K562 (cell line): ENCODE results near the gene CACNA1C.

Experiments used
- CTCF ChIP-seq, 3 experiments: IDR thresholded peaks in 2 of 3; conservative IDR thresholded peaks in 1 of 3; 2 replicates each; pipeline ENCODE4 v1.5.1; 2011 to 2012; ENCODE audit warnings: low read length in 3 of 3, mild to moderate bottlenecking in 3 of 3, control low read depth in 2 of 3, improper control_type of control experiment in 1 of 3, inconsistent platforms in 1 of 3, low read depth in 1 of 3, mixed read lengths in 1 of 3, moderate library complexity in 1 of 3; ENCODE audit not compliant: insufficient read depth in 2 of 3
- EZH2 ChIP-seq: IDR thresholded peaks from 2 replicates; pipeline ENCODE4 v1.6.1; 2012; ENCODE audit warnings: low read depth, mild to moderate bottlenecking, inconsistent platforms, low read length, borderline replicate concordance
- HCFC1 ChIP-seq: IDR thresholded peaks from 2 replicates; pipeline ENCODE4 v1.6.1; 2012; ENCODE audit warnings: low read depth, low read length, improper control_type of control experiment
- HDAC2 ChIP-seq: fragments of 450-650 bp; IDR thresholded peaks from 2 replicates; pipeline ENCODE4 v1.6.1; 2016; ENCODE audit warnings: mild to moderate bottlenecking
- JUN ChIP-seq, 2 experiments: sonication (generic) in 1 of 2; formaldehyde crosslinking in 1 of 2; IDR thresholded peaks; 2 replicates each; pipeline versions ENCODE4 v1.6.1 to v1.8.0; 2012 to 2022; ENCODE audit warnings: borderline replicate concordance in 2 of 2, mild to moderate bottlenecking in 2 of 2, improper control_type of control experiment in 1 of 2, low read depth in 1 of 2, low read length in 1 of 2, missing genetic modification reagents in 1 of 2
- MEF2D ChIP-seq: conservative IDR thresholded peaks from 2 replicates; pipeline ENCODE4 v1.6.1; 2016; ENCODE audit warnings: low read depth, missing genetic modification characterization, missing compliant biosample characterization
- PCBP2 ChIP-seq: fragments of 200-400 bp; formaldehyde crosslinking; IDR thresholded peaks from 2 replicates; pipeline ENCODE4 v1.6.1; 2018; ENCODE audit warnings: low read length, low read depth, mild to moderate bottlenecking, moderate library complexity; ENCODE audit not compliant: poor library complexity, severe bottlenecking
- SFPQ ChIP-seq: fragments of 200-400 bp; formaldehyde crosslinking; IDR thresholded peaks from 2 replicates; pipeline ENCODE4 v1.6.1; 2017; ENCODE audit warnings: mild to moderate bottlenecking, low read depth, low read length, moderate library complexity
- ZBTB33 ChIP-seq: sonication (generic); formaldehyde crosslinking; IDR thresholded peaks from 2 replicates; pipeline ENCODE4 v1.8.1; 2023; ENCODE audit warnings: mild to moderate bottlenecking, missing genetic modification reagents
- ZBTB5 ChIP-seq: fragments of 450-650 bp; IDR thresholded peaks from 2 replicates; pipeline ENCODE4 v1.6.1; 2017; ENCODE audit warnings: antibody characterized with exemption
- ZC3H11A ChIP-seq: IDR thresholded peaks from 2 replicates; pipeline ENCODE4 v1.6.1; 2012; ENCODE audit warnings: low read depth, low read length, improper control_type of control experiment
- ZEB2 ChIP-seq: fragments of 450-650 bp; IDR thresholded peaks from 2 replicates; pipeline ENCODE4 v1.6.1; 2016
- ZNF146 ChIP-seq: IDR thresholded peaks from one replicate; pipeline ENCODE4 v1.6.1; 2018; ENCODE audit warnings: missing compliant biosample characterization; ENCODE audit not compliant: unreplicated experiment

- TF ChIP-seq JUN (IDR thresholded peaks at IDR 0.05; ENCODE audit: borderline replicate concordance, low read depth, low read length) (no peak), JUN (CRISPR knock-in tag; IDR thresholded peaks at IDR 0.05; ENCODE audit: borderline replicate concordance) (no peak), CTCF (IDR thresholded peaks at IDR 0.05 in 2 of 3, conservative IDR thresholded peaks at IDR 0.05 in 1 of 3; ENCODE audit: insufficient read depth in 2 of 3, low read depth in 1 of 3, low read length in 3 of 3) (no peak), ZBTB5 (no peak), HDAC2 (no peak), MEF2D (tag) (no peak), ZC3H11A (no peak), HCFC1 (no peak), SFPQ (no peak), ZEB2 (no peak), EZH2 (no peak), ZBTB33 (CRISPR knock-in tag) (no peak), ZNF146 (CRISPR knock-in tag) (no peak), PCBP2 (no peak)
Measured at GRCh38 chr12:2256915-2257314, 204.1 kb downstream of the CACNA1C start.
